Hematopoietic multipotent progenitor cell treated with erythropoietin and hydrocortisone succinate and interleukin-3 and kit ligand, for 15 days (in vitro differentiated cells): ENCODE measurements around the gene CYREN.
"Not testable (repeated sequence)": the region's sequence is repeated elsewhere in the genome, so short reads cannot be mapped to it uniquely, and the experiment has no call there.

ENCODE experiments used
- DNase-seq: peaks from one replicate; pipeline ENCODE4 v3.0.0-alpha.2; 2015; ENCODE audit warnings: low spot score

The CYREN gene

DNA sequence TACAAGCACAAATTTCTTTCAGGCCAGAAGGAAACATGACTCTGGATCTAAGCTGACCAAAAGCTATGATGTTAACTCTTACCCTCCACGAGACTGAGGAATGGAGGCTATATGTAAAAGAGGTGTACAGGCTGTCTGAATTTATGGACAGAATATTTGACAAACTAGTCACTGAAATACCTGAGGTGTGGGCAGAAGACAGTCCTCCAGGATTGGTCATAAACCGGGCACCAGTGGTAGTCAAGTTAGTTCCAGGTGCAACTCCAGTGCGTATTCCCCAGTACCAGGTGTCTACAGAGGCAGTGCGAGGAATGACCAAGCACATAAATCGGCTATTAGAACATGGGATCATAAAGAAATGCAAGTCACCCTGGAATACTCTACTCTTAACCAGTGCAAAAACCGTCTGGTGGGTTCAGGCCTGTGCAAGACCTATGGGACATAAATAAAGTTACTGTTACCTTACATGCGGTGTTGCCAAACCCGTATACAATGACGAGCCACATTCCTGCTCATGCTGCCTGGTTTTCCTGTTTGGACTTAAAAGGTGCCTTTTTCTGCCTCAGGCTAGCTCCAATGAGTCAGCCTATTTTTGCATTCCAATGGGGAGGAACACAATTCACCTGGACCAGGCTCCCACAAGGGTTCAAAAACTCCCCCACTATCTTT is 6.7 kb upstream of the CYREN start:
- DNase-seq = no peak

DNA sequence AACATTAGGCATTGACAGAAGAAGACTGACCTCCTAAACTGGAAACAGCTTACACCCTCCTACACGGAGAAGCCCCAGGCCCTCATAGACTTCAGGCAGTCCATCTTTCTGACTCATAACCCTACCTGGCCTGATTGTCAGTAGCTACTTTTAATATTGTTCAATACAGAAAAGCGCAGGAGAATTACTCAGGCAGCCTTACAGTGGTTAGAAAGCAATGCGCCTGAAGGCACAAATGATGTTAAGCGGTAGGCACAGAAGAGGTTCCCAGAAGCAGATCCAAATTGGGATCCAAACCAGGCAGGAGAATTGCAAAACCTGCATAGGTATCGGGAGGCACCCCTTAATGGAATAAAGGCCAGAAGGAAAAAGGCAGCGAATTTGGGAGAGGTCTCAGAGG is 5.4 kb upstream of the CYREN start:
- no peak for DNase-seq

- no peak for DNase-seq
Measured at GRCh38 chr7:135174941-135175340, 4.4 kb upstream of the CYREN start.

GRCh38 chr7:135173916-135174315 is 3.4 kb upstream of the CYREN start:
- not testable (repeated sequence) for DNase-seq

DNA sequence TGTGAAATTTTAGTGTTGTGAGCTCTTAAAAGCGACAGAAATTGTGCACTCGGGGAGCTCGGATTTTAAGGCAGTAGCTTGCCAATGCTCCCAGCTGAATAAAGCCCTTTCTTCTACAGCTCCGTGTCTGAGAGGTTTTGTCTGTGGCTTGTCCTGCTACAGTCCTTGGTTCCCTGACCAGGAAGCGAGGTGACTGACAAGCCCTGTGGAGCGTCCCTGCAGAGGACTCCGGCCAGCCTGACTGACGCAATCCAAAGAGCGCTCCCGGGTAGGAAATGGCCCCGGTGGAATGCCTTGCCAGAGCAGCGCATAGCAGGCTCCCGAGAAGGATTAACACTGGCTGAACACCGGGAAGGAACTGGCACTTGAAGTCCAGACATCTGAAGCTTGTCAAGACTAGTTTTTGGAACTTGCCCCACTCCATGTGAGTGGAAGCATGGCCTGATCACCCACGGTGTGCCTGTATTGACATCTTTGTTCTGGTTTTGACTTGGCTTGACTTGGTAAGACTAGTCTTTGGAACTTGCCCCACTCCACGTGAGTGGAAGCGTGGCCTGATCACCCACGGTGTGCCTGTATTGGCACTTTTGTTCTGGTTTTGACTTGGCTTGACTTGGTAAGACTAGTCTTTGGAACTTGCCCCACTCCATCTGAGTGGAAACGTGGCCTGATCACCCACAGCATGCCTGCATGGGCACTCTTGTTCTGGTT is 1.2 kb upstream of the CYREN start:
- not testable (repeated sequence) for DNase-seq

DNA sequence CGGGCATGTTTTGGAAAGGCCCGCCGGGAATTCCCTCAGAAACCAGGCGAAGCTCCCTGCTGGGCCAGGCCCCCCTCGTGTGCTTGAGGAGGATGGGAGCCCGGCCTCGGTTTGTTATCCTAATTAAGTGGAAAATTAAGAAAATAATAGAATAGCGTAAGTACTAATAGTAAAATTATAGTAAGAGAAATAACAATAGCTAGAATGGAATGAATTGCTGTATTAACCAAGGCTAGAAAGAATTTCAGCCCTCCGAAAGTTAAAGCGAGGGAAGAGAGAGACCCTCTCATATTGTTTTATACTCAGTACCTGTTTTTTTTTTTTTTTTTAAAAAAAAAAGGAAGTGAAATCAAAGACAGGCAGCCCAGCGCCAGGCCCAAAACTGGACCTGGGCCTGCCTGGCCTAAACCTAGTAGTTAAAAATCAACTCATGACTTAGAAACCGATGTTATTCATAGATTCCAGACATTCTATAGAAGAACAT is 533 bp upstream of the CYREN start:
- DNase-seq = not testable (repeated sequence)

GRCh38 chr7:135169964-135170273 is 588 bp downstream of the CYREN start:
- DNase-seq = no peak

GRCh38 chr7:135169141-135169963 is 1.2 kb downstream of the CYREN start:
- DNase-seq = peak; percentile 81

DNA sequence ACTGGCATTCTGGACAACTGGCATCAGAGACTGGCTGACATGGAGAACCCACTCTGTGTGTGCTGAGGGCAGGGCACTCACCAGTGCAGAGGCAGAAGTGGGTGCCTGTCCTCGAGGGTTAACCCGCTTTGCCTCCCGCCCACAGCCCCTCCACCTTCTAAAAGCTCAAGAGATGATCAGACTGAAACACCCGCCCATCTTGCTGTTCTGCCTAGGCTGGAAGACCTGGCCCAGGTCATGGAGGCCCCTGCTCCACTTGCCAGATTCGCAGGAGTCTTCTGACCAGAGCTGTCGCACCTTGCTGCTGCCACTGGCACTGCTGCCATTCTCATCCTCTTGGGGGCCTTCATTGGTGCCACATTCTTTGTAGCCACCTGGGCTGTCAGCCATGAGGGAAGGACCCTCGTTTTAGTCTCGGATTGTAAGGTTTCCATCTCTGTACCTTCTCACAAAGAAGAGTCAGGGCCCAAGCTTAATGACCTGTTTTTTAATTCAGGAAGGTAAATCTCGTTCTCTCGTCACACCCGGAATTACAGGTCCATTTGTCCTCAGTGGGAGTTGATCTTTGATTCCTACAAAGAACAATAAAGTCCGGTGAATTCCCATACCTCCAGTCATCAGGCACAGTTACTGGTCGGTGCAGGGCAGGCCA is 1.9 kb downstream of the CYREN start:
- no peak for DNase-seq

GRCh38 chr7:135168001-135168400 is 2.5 kb downstream of the CYREN start:
- DNase-seq = peak; percentile 80

- peak; percentile 87 for DNase-seq
Measured at GRCh38 chr7:135167365-135167917, 3.1 kb downstream of the CYREN start.

DNA sequence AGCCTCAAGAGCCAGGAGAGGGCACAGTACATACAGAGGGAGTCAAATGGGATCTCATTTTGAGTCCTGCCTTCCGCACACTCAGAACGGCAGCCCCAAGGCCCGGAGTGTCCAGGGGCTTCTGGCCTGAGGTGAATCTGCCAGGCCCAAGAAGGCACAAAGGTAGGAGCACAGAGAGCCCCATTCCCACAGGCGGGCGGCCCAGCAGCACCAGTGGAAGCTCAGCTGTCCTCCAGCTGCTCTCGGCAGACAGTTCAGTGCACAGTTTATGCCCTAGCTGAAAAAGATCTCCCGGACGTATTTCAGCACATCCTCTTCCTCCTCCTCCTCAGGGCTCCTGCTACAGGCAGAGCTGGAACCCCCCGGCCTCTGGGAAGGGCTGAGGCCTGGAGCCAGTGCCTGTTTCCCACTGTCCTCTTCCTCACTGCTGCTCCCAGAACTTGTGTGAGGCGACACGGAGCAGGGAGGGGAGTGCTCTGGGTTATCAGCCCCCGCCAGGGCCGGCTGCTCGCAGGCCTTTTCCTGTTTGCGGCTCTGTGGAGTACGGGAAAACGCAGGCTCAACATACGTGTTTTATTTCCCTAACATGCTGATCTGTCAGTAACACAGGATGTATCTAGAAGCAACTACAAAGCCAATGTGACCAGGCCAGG is 4.0 kb downstream of the CYREN start:
- no peak for DNase-seq

DNA sequence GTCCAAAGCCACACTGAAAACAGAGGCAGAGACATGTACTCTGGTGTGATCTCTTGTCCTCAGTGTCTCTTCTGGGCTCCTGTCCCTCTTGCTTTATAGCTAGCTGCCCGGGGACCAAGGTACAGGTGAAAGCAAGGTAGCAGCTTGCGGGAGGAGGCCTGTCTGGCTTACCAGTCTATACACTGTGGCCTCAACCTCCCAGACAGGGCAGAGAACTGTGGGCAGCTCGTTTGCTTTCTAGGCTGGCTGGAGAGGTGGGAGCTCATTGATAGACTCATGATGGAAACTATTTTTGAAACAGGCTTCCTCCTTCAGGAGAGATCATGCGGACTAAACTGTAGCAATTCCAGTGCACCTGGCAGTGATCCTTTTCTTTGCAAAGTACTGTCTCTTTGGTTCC is 4.6 kb downstream of the CYREN start:
- DNase-seq = no peak

DNA sequence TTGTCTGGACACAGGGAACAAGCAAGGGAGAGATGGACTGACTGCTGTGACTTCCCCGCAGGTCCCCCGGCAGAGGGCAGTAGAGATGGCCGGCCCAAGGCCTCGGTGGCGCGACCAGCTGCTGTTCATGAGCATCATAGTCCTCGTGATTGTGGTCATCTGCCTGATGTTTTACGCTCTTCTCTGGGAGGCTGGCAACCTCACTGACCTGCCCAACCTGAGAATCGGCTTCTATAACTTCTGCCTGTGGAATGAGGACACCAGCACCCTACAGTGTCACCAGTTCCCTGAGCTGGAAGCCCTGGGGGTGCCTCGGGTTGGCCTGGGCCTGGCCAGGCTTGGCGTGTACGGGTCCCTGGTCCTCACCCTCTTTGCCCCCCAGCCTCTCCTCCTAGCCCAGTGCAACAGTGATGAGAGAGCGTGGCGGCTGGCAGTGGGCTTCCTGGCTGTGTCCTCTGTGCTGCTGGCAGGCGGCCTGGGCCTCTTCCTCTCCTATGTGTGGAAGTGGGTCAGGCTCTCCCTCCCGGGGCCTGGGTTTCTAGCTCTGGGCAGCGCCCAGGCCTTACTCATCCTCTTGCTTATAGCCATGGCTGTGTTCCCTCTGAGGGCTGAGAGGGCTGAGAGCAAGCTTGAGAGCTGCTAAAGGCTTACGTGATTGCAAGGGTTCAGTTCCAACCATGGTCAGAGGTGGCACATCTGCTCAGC is 6.0 kb downstream of the CYREN start:
- no peak for DNase-seq

DNA sequence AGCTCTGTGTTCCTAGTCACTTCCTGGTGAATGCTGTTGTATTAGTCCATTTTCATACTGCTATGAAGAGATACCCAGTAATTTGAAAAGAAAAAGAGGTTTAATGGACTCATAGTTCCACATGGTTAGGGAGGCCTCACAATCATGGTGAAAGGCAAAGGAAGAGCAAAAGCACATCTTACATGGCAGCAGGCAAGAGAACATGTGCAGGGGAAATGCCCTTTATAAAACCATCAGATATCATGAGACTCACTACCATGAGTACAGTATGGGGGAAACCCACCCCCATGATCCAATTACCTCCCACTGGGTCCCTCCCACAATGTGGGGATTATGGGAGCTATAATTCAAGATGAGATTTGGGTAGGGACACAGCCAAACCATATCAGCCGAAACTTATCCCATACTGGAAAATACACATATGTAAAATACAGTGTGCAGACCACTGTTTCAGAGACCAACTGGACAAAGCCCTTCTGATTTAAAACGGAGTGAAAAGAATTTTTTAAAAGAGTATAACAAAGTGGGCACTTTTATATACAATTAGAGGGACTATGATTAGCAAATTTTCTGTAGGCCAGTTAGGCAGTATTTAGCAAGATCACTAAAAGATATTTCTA is 8.0 kb downstream of the CYREN start:
- DNase-seq = no peak

DNA sequence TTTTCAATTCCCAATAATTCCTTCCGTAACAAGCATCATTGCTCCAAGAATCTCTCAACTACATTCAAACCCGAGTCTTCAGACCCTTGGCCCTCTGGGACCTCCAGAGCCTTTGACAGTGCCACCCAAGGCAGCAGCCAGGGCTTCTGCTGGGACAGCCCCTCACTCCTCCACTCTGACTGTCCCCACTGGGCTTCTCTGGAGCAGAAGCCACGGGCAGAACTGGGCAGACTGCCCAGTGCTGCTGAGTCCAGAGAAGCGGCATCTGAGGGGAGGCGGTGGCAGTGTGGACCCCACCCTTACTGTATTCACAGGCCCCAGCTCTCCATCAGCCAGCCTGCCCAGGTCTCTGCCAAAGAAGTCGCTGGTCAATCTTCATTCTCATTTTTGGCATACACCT is 8.8 kb downstream of the CYREN start:
- no peak for DNase-seq

DNA sequence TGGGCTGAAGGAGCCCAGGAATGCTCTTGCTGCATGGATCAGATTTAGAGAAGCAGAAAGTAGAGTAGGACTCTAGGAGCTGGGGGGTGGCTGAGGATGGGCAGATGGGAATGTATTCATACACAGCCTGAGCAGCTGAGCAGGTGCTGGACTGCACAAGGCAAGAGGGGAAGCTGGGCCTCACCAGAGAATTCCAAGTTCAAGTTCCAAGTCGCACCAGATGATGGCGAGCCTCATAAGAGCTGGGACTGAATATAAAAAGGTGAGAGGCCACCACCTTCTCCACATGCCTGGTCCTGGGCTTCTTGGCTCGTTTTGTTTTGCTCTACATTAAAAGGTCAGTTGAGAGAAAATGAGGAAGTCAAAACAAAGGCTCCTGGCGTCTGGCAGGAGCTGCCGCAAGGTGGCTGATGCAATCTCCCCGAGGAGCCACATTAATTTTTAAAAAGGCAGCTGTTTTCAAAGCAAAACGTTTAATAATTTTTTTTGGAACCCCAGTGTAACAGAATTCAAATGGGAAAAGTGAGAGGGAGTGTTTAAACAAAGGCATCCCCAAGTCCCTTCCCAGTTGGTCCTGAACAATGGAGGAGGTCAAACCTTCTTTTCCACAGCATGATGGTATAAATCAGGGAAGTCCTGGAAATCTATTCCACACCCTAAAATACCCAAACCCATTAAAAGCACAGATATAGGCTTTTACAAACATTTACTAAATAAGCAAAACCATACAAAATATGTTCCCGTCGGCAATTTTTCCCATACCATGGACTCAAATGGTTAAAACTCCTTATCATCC is 9.5 kb downstream of the CYREN start:
- no peak for DNase-seq

DNA sequence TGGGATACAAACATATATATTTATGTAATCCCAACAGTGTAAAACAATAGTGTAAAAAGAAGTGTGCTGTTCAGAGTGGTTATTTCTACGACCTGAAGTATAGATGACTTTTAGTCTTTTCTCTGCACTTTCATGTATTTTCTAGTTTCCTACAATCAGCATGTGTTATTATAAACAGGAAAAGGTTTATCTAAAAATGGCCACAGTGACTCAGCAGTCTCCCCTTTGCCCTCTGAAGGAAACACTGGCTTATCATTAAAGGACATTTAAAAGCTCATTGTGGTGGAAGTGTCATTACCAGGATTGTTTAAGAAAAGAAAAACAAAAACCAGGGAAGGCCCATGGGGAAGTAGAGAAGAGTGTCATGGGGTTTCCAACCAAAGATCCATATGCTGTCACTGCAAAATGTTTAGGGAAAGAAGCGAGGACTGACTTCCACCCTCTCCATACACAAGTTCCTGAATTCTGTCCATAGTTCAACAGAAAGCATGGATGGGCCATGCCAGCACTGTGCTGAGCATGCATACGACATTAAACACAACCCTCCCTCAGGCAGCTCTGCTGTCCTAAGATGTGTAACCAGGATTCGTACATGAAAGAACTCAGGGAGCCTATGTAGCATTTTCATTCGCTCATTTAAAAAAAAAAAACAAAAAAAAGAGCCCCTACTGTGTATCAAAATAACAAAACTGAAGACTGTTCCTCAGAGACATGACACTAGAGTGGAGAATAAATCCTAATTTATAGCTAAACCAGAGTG is 10.2 kb downstream of the CYREN start:
- peak; percentile 55 for DNase-seq
